Fibroblast of villous mesenchyme (primary cell): ENCODE results near the gene LIPN. TPM values are rescaled to one million over a fixed set of nuclear protein-coding genes. Genes with fewer than 3 reads are reported as not detected.
A peak's percentile ranks its signal among the peaks of the same experiment; 100 is the strongest.

ENCODE experiments used
- DNase-seq: peaks from one replicate; pipeline ENCODE4 v3.0.0-alpha.2; 2010; ENCODE audit warnings: low read depth
- H3K4me3 ChIP-seq: 2 replicates; pipeline ENCODE4 v1.5.1; 2011; ENCODE audit warnings: low read depth, mild to moderate bottlenecking, low read length
- CTCF ChIP-seq: IDR thresholded peaks from 2 replicates; pipeline ENCODE4 v1.5.1; 2012; ENCODE audit warnings: low read depth, mild to moderate bottlenecking, low read length; ENCODE audit not compliant: insufficient read depth
- total RNA-seq: library from RNA; depleted of rRNA; stranded (reverse); fragments of >200 nt; gene quantifications from 2 replicates; pipeline ENCODE4 v1.2.3, GENCODE V29; 2012

The LIPN gene
- total RNA-seq, 1 donor: not detected

GRCh38 chr10:88803641-88804040, 43.8 kb downstream of the LIPN start:
- DNase-seq: no peak
- H3K4me3 ChIP-seq: no peak overlapping the region
- TF ChIP-seq CTCF: no peak

DNA sequence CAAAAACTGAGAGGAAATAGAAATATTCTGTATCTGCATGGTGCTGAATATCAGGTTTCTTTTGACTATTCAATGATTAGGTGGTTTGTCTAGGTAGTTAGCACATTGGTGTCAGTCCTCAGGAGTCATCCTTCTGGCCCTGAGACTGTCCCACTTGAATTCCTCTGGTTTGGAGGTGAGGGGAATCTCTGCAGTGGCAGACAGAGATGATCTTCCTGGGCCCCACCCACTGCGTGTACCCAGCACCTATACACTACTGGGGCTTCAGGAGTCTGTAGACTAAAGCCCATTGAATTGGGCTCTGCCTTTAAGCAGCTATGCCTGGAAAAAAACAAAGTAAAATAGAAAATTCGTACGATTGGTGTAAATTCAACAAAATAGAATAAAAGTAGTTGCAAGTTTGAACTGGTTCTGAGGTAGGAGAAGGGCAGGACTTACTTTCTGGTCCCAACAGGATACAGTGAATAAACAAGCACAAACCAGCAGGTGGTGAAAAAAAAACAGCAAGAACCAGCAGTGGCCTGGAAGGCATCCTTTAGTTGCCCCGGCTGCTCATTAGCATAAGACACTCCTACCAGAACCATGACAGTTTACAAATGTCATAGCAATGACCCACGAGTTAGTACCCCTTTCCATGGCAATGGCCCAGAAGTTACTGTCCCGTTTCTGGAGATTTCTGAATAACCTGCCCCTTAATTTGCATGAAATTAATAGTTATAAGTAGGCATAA, 44.4 kb downstream of the LIPN start:
- DNase-seq: no peak
- H3K4me3 ChIP-seq: no peak overlapping the region
- TF ChIP-seq CTCF: no peak

DNA sequence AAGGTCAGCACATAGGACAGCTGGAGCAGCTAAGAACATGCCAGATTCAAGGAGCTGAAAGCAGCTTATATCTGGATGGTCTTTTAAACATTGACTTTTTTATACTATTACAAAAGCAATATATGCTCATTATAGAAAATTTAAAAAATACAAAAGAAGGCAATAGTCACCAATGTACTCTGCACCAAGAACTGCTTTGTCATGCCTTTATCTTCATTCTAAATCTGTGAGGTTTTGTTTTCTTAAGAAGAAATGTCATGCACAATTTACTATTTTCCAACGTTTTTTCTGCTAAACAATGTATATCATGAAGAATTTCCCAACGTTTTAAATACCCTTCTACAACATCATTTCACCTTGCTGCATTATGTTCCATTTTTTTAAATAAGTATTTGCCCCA, 45.5 kb downstream of the LIPN start:
- TF ChIP-seq CTCF: no peak
- DNase-seq: no peak
- H3K4me3 ChIP-seq: no peak overlapping the region

- no peak for DNase-seq
These were observed 46.1 kb downstream of the LIPN start for GRCh38 chr10:88805924-88806323.

DNA sequence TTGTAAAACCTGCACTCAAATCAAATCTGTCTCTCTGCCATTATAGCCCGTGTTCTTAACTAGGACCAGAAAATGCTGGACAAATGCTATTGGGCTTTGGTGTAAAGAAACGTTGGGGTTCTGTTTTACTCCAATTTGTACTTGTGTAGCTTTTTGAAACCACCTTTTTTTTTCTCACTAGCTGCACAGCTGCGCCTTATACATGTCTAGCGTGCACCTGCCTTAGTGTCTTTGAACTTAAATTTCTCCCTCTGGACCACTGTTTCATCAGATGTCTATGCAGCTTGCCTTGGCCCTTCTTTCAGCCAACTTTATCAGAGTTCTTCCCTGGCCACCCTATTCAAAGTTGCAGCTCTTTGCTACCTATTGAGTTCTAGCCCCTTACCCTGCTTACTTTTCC, 49.8 kb downstream of the LIPN start:
- TF ChIP-seq CTCF: no peak
- no peak overlapping the region for H3K4me3 ChIP-seq
- no peak for DNase-seq

More at GRCh38 chr10:88805924-88806323, 46.1 kb downstream of the LIPN start:
- no peak overlapping the region for H3K4me3 ChIP-seq
- TF ChIP-seq CTCF: no peak

GRCh38 chr10:88810196-88810961, 50.6 kb downstream of the LIPN start:
- H3K4me3 ChIP-seq: no peak overlapping the region
- peak; percentile 64 for DNase-seq
- peak; percentile 77 for TF ChIP-seq CTCF
